HG02798 (cell line): Measurements from ENCODE around the gene CFAP54.
A peak's percentile ranks its signal among the peaks of the same experiment; 100 is the strongest.

Experiments used
- ATAC-seq: cut with Tn5 transposase; IDR thresholded peaks from one replicate; pipeline ENCODE4 v1.9.1; 2021; ENCODE audit warnings: mild to moderate bottlenecking; ENCODE audit not compliant: unreplicated experiment, poor library complexity

Gene CFAP54

DNA sequence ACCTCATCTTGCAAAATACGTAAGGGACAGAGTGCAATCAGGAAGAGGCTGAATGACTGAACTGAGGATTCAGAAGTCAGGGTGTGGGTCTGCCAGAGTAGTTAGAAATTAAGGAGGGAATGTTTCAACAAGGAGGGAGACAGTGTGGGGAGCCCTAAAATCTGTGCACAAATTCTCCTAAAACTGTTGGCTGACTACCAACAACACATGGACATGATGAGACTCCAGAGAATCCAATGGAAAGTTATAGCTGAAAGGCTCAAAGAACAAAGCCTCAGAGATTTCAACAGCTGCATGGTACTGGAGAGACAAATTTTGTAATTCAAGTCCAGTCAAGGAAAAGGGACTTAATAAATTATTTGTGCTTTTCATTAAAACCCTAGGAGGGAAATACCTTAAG lies 381.6 kb downstream of the CFAP54 start:
- no peak for ATAC-seq

DNA sequence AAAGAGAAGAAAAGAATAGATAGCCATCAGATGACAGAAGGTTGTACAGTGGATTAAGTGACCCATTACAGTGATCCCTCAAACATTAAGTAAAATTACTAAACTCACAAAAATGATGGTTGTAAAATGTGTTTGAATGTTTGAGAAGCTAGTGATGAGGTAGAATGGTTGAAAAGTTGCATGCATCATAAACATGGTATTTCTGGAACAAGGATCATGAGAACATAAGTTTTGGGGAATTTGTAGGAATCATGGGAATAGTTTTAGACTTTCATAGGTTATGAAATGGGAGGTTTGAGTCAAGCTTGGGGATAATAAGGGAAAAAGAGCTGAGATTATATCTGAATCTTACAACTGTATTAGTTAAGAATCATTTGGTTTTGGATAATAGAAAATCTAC lies 383.6 kb downstream of the CFAP54 start:
- ATAC-seq, result no peak

DNA sequence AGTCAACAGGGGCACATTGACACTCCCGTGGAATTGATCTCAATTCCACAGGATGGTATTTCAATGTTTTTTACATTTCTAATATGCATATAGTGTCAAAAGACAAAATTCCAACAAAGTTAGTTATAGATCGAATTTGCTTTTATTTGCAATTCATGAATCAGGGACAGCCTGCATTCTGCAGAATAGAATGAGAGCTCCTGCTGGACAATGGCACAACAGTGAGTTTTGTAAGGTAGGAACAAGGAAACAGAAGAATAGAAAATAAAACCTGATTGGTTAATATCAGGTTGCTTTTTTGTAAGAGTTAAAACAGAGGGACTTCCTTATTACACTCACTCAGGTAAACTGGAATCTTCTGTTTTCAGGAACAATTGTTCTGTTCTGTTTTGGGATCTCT lies 384.8 kb downstream of the CFAP54 start:
- ATAC-seq, result no peak

DNA sequence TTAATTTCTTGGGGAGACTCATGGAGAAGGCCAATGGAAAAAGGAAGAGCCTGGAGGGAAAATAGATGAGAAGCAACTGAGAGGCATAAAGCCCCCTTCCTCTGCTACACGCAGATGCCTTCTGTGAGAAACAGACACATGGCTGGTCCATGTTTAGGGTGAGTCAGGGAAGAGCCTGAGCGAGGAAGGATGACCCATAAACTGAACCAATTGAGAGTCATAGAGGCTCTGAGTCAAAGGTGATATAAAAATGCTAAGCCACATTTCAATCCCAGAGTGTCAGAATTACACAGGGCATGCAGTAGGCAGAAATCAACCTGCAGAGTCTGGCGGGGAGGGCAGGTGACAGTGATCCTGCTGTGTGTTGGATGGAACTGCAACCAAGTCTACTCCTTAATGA lies 387.6 kb downstream of the CFAP54 start:
- no peak for ATAC-seq

DNA sequence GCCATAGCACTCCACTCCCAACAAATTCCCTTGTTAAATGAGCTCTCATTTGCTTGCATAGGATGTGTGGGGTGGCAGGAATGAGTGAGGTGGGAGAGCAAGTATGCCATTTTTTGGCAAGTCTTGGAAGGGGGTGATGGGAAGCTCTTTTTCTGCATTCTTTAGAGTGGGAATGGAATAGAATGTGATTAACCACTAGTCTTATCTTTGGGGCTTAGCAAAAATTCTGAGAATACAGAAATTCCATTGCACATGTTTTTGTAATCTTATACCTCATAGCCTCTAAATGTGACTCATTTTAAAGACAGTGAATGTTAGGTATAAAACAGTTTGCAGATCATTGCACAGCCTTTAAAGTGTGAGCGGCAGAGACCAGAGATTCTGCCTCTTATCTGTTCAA lies 389.3 kb downstream of the CFAP54 start:
- no peak for ATAC-seq

DNA sequence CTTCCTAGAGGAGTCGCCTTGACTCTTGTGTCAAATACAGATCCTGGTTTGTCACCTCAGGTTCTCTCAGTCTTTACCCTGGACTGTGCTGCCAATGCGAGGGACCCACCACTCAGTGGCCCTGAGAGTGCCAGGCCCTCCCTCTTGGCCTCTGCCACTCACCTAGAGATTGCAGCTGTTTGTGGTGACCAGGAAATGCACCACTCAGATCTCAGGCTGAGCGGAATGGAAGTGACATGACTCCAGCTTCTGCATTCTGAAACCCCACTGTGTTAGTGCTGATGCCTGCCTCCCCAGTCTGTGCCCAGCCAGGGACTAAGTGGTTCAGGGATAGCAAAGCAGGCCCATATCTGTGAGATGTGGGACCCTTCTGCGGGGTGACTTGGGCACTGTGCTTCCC lies 389.9 kb downstream of the CFAP54 start:
- no peak for ATAC-seq

DNA sequence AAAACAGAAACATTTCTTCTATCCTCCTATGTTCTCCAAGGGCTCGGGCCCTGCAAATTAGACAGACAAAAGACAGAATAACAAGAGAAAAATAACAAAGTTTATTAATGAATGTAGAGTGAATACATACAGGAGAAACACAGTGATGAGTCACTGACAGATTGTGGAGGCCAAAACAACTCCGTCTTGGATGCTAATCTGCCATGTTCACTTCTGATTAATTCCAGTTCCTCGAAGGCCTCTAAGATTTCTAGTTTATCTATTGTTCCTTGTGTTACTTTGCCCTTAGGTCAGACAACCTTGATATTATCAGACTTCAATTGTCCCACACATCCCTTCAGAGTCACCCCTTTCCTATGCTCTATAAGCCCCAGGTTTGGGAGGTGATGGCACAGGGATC lies 390.8 kb downstream of the CFAP54 start:
- no peak for ATAC-seq

DNA sequence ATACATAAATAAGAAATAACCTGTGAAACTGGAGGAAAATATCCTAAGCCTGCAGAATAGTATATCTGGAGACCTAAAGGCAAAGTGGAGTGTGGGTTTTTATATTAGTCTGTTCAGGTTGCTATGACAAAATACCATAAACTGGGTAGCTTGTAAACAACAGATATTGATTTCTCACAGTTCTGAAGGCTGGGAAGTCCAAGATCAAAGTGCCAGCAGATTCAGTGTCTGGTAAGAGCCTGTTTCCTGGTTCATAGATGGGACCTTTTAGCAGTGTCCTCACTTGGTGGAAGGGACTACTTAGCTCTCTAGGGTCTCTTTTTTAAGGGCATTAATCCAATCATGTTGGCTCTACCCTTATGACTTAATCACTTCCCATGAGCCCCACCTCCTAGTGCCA lies 392.2 kb downstream of the CFAP54 start:
- ATAC-seq, result no peak

DNA sequence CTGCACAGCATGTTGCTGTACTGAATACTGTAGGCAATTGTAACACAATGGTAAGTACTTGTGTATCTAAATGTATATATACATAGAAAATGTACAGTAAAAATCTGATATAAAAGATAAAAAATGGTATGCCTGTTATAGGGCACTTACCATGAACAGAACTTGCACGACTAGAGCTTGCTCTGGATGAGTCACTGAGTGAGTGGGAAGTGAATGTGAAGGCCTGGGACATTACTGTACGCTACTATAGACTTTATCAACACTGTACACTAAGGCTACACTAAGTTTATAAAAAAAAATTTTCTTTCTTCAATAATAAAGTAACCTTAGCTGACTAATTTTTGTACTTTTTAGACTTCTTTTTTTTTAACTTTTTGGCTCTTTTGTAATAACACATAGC lies 393.5 kb downstream of the CFAP54 start:
- ATAC-seq, result no peak

DNA sequence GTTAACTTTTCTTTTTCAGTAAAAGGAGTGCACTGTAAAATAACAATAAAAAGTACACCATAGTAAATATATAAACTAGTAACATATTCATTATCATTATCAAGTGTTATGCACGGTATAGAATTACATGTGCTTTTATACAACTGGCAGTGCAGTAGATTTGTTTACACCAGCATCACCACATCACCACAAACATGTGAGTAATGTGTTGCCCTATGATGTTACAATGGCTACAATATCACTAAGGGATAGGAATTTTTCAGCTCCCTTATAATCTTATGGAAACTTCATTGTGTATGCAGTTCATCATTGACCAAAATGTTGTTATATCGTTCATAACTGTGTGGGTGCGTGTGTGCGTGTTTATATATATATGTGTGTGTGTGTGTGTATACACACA lies 394.2 kb downstream of the CFAP54 start:
- ATAC-seq, result no peak

DNA sequence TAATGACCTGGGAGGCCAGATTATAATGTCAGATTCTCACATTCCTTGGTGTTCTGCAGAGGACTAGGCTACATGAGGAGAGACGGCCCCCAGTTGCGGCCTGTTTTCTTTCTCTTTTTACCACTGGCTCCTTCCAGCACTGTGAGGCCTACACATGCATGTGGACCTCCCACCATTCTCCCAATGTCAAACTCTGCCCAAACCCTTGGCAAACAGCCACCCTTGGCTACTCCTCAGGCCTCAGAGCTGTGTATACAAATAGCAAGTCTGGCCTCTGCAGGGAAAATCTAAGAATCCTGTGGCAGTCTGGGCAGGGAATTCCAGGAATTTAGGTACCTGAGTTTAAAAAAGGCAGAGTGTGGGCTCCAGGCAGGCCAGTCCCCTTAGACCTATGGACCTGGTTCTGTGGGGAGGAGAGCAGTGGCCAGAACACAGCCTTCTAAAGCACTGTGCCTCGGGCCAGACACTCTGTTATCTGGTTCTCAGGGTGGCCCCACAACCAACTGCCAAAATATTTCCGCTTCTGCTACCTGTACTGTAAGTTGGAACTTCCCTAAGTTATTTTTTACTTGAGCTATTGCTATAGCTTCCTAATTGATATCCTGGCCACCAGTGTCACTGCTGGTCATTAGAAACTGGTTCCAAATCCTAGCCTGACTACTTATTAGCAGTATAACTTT lies 397.8 kb downstream of the CFAP54 start:
- no peak for ATAC-seq

DNA sequence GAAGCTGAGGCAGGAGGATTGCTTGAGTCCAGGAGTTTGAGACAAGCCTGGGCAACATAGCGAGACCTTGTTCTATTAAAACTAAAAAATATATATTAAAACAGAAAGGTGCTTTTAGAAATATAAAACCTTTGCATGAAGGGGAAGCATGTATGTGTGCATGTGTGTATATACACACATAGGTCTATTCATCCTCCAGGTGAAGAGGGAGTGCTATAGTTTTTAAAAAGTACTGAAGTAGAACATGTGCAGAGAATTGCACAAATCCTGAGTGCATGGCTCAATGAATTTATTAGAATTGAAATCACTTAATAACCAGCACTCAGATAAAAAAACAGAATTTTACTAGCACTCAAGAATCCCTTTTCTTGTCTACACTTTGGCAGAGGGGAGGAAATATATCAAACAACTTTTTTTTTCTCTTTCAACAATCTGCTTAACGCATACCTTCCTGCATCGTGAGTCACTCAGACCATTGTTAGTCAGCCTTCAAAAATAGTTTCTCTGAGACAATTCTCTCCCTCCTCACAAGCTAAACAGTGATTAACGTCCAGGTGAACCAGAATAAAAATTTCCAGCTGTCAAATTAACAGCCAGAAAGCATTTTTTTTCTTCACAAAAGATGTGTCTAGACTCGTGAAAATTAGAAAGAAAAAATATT lies 400.0 kb downstream of the CFAP54 start:
- no peak for ATAC-seq

DNA sequence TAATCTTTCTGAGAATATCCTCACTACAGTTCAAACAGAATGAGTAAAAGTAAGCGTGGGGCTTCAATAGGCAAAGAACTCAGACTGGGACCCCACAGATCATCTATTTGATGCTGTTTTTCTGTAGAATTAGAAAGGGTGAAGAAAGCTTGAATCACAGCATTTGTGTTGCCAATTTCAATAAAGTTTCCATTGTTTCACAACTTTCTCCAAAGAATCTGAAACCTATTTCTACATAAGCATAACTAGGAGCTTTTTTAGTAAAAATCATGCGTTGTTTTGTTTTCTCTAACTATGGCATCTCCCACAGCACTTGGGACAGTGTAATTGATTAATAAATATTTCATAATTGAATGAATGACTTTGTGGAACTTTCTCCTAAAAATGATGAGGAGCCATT lies 401.0 kb downstream of the CFAP54 start:
- no peak for ATAC-seq

DNA sequence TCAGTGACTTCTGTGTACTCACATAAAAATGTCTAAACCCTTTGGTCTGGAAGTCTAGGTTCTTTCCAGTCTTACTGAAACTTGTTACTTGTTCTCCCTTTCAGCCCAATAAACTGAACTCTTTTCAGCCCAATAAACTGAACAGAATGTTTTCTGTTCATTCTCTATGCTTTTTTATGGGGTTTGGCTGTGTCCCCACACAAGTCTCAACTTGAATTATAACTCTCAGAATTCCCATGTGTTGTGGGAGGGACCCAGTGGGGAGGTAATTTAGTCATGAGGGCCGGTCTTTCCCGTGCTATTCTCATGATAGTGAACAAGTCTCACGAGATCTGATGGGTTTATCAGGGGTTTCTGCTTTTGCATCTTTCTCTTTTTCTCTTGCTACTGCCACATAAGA lies 402.7 kb downstream of the CFAP54 start:
- no peak for ATAC-seq

DNA sequence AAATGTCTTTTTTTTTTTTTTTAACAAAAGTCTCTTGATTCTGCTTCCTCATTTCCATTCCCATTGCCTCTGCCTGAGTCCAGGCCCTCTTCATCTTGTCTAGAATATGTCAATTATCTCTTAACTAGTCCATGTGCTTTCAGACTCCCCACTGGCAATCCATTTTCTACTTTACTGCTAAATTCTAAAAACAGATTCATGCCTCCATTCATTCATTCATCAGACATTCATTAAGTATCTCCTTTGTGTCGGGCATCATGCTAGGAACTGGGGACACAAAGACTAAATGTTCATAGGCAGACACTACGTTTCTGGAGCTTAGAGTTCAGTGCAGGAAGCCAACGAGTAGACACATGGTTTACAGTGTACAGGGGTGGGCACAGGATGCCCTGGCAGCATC lies 408.0 kb downstream of the CFAP54 start:
- ATAC-seq, result no peak

DNA sequence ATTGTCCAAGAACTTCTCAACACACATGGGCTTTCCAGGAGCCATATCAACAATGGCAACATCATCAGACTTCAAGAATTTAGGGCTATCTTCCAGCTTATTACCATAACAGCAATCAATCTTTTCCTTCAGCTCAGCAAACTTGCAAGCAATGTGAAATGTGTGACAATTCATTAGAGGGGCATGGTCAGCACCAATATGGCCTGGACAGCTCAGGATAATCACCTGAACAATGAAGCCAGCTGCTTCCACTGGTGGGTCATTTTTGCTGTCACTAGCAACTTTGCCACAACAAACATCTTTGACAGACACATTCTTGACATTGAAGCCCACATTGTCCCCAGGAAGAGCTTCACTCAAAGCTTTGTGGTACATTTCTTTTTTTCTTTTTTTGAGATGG lies 411.8 kb downstream of the CFAP54 start:
- ATAC-seq, result no peak

DNA sequence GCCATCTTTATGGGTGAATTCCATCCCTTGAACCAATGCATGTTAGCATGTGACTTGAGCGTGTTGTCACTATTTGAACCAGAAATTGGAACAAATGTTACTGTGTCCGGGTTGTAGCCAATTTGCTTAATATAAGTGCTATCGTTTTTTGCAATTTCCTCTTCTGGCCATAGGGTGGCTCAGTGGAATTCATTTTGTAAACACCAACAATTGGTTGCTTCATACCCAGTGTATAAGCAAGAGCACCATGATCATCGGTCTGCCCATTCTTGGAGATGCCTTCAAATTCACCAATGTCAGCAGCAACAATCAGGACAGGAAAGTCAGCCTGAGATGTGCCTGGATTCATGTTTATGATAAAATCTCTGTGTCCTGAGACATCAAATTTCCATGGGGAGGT lies 412.7 kb downstream of the CFAP54 start:
- ATAC-seq, result peak; percentile 22

DNA sequence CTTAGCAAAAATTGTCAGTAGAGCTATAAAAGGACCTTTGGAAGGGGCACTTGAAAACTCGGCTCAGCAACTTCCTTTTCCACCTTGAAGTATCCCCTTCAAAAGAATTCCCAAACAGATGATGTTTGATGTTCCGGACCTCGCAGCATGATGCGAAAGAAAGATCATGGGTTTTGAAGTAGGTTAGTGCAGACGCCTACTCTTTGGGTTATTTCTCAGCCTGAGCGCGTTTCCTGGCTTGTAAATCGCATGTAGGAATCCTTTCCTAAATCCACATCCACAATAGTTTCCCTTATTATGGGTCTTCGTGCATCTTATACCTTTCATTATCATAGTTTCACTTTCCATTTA lies 417.1 kb downstream of the CFAP54 start:
- ATAC-seq, result no peak

DNA sequence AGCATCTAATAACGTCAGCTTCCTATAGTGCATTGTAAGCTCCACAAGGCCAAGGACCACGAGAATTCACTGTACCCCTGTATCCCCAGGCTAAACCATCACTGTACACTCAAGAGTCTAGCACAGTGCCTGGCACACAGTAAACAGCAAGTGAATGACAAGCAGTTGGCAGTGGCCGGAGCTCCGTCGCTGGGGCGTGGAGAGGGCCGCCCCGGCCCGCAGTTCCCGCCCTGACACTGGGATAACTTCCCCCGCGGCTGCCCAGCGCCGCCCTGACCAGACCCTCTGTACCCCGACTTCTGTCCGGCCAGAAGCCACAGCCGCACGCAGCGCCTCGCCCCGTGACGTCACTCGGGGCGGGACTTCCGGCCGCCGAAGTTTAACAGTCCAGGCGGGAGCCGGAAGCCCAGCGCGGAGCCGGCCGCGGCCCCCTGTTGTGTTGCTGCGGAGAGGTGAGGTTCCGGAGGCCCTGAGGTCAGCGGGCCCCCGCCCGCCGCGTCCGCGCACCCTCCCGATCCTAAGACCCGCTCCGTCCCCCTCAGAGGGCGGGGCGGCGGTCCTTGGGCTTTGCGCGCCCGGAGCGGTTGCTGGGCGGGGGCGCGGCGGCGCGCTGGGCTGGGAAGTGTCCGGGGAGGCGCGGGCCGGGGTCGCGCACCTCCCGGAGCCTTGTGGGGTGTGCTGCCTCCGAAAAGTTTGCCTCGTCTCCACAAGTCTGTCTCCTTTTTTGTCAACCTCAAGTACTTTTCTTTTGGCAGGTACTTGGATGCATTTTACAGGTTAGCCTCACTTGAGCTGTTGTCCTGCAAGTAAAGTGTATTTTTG lies 417.7 kb downstream of the CFAP54 start, which contains the start of gene NEDD1:
Gene NEDD1, plus strand, starts transcription at position 409 of the 822 bp plus-strand sequence. CDS start 2,503 bp downstream, outside the sequence.
- ATAC-seq, result peak; percentile 97

DNA sequence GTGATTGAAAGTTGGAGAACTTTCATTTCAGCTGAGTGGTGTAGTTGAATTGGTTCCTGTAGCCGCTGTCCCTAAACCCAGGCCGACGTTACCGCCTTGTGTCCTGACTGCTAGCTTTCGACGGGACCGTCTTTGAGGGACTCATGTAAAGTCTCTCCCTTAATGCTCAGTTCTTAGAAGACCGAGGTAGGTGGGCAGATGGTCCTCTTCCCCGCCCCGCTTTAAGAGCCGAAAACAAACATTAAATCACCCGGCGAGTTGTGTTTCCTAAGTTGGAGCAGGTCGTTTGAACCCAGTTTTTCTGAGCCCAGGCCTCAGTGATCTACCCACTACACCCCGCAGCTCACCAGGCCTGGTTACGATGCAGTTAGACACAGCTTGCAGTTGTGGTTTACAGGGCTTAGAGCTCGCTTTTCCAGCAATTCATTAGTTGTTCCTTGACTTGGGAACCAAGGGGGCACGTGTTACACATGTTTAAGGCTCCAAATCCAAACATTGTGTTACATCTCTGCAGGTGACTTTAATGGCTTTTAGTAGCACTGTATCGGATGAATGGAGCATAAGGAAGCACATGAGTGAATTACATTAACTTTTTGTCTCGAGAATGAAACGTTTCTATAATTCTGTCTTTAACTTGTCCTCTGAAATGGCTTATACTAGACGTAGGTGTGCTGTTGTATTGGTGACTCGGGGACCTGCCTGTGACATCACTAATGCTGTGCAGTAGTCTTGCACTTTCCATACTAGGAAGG lies 418.5 kb downstream of the CFAP54 start:
- ATAC-seq, result peak; percentile 28

DNA sequence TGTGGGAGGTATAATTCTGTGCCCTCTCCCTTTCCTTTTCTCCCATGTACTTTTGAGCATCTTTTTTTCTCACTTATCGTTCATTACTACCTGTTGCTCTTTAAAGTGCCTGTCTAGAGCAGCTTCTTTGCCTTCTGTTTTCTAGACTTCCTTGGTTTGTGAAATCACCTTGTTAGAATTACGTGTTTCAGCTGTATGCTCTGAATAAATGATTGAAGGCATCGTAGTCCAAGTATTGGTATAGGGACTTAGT lies 419.0 kb downstream of the CFAP54 start:
- no peak for ATAC-seq
